Stimulated activated CD4-positive, alpha-beta T cell treated with anti-CD3 and anti-CD28 coated beads, Interleukin-15, amount 100 ng/mL, for 1 hour (primary cell): ENCODE data around the gene LIMS1.
"Not testable (repeated sequence)": the region's sequence is repeated elsewhere in the genome, so short reads cannot be mapped to it uniquely, and the experiment has no call there.

Experiments
- DNase-seq, 2 donors: peaks; one replicate each; pipeline ENCODE4 v3.0.0-alpha.2; 2020; ENCODE audit warnings: low read depth in 1 of 2, low spot score in 1 of 2

The LIMS1 gene

GRCh38 chr2:108585436-108585835 is 51.2 kb downstream of the LIMS1 start:
- DNase-seq: no peak

- DNase-seq: no peak
Measured at GRCh38 chr2:108586116-108586515, 51.8 kb downstream of the LIMS1 start.

- no peak for DNase-seq
Measured at GRCh38 chr2:108586631-108587030, 52.4 kb downstream of the LIMS1 start.

- DNase-seq: no peak
Measured at GRCh38 chr2:108587621-108588020, 53.4 kb downstream of the LIMS1 start.

GRCh38 chr2:108588070-108588668 is 53.9 kb downstream of the LIMS1 start:
- no peak for DNase-seq

GRCh38 chr2:108589372-108589771 is 55.1 kb downstream of the LIMS1 start:
- DNase-seq: no peak

GRCh38 chr2:108589781-108590180 is 55.5 kb downstream of the LIMS1 start:
- no peak for DNase-seq

- no peak for DNase-seq
Measured at GRCh38 chr2:108591163-108591562, 56.9 kb downstream of the LIMS1 start.

- no peak for DNase-seq
Measured at GRCh38 chr2:108593547-108594098, 59.4 kb downstream of the LIMS1 start.

- DNase-seq: no peak
Measured at GRCh38 chr2:108594132-108594981, 60.1 kb downstream of the LIMS1 start.

- DNase-seq: no peak
Measured at GRCh38 chr2:108594982-108595464, 60.8 kb downstream of the LIMS1 start.

GRCh38 chr2:108595771-108596170 is 61.5 kb downstream of the LIMS1 start:
- not testable (repeated sequence) for DNase-seq

- DNase-seq: not testable (repeated sequence)
Measured at GRCh38 chr2:108597105-108597744, 63.0 kb downstream of the LIMS1 start.

- DNase-seq: not testable (repeated sequence)
Measured at GRCh38 chr2:108601199-108601598, 66.9 kb downstream of the LIMS1 start.

- DNase-seq: no peak
Measured at GRCh38 chr2:108602422-108602821, 68.2 kb downstream of the LIMS1 start.

GRCh38 chr2:108604196-108604595 is 69.9 kb downstream of the LIMS1 start:
- DNase-seq: no peak

- DNase-seq: no peak
Measured at GRCh38 chr2:108605947-108606346, 71.7 kb downstream of the LIMS1 start.

- peak; percentile 16 to 18 for DNase-seq
Measured at GRCh38 chr2:108607706-108608301, 73.5 kb downstream of the LIMS1 start.

- DNase-seq: no peak
Measured at GRCh38 chr2:108611021-108611420, 76.8 kb downstream of the LIMS1 start.

GRCh38 chr2:108612153-108612513 is 77.9 kb downstream of the LIMS1 start:
- DNase-seq: no peak

- peak; percentile 24 to 28 for DNase-seq
Measured at GRCh38 chr2:108612514-108613183, 78.4 kb downstream of the LIMS1 start.
